Esophagus muscularis mucosa (tissue), 3 donors: ENCODE data around the gene NADSYN1.

Source experiments
- CTCF ChIP-seq, 3 experiments: fragments of 200-600 bp in 2 of 3; fragments of 450-650 bp in 1 of 3; sonication (generic) in 2 of 3; IDR thresholded peaks; one replicate each; pipeline ENCODE4 v1.5.1; 2017 to 2019; ENCODE audit warnings: antibody characterized with exemption in 3 of 3, mild to moderate bottlenecking in 2 of 3, moderate library complexity in 1 of 3
- EP300 ChIP-seq: sonication (generic); formaldehyde crosslinking; IDR thresholded peaks from one replicate; pipeline ENCODE4 v1.6.1; 2017; ENCODE audit warnings: antibody characterized with exemption

- TF ChIP-seq CTCF (IDR thresholded peaks at IDR 0.05) (no peak), EP300 (no peak)
Observed at GRCh38 chr11:71463331-71464211, 10.6 kb downstream of the NADSYN1 start.
